Prostate gland (tissue), 2 donors: Measurements from ENCODE around the gene SYNPR. TPM values are rescaled to one million over a fixed set of nuclear protein-coding genes. Genes with fewer than 3 reads are reported as not detected.

Experiments used
- DNase-seq: peaks from one replicate; pipeline ENCODE4 v3.0.0-alpha.2; 2019; ENCODE audit warnings: low spot score
- H3K27ac ChIP-seq, 2 donors: fragments of 200-600 bp; sonication (generic); 2 replicates each; pipeline ENCODE4 v1.5.1; 2017 to 2019
- H3K27me3 ChIP-seq: fragments of 200-600 bp; sonication (generic); replicated peaks from 2 replicates; pipeline ENCODE4 v1.5.1; 2019; ENCODE audit not compliant: insufficient read depth
- H3K36me3 ChIP-seq, 2 donors: fragments of 200-600 bp; sonication (generic); 1 replicate in 1 of 2; 2 replicates in 1 of 2; pipeline versions ENCODE4 v1.5.1 to v1.8.1; 2017 to 2019
- H3K4me1 ChIP-seq: fragments of 200-600 bp; sonication (generic); replicated peaks from 2 replicates; pipeline ENCODE4 v1.5.1; 2019
- H3K4me3 ChIP-seq, 2 donors: fragments of 200-600 bp; sonication (generic); 2 replicates each; pipeline ENCODE4 v1.5.1; 2017 to 2019
- H3K9me3 ChIP-seq: fragments of 200-600 bp; sonication (generic); 2 replicates; pipeline ENCODE4 v1.5.1; 2017
- POLR2A ChIP-seq: fragments of 450-650 bp; IDR thresholded peaks from one replicate; pipeline ENCODE4 v1.6.1; 2016; ENCODE audit warnings: antibody characterized with exemption, mild to moderate bottlenecking
- POLR2AphosphoS5 ChIP-seq: sonication (generic); formaldehyde crosslinking; IDR thresholded peaks from one replicate; pipeline ENCODE4 v1.6.1; 2017; ENCODE audit warnings: antibody characterized with exemption
- WGBS: methylation state at CpG from one replicate; pipeline ENCODE4 v1.1.5; 2018; 5-methylcytosine and 5-hydroxymethylcytosine counted together
- intact Hi-C: fragments of 100-400 bp; cut with DNase I; formaldehyde crosslinking; loops from one replicate; pipeline ENCODE4 v1.14.2; 2022
- total RNA-seq, 2 donors: library from RNA; depleted of rRNA; stranded (reverse); fragments of >200 nt; gene quantifications; one replicate each; pipeline ENCODE4 v1.1.0, GENCODE V29; 2016
- TF ChIP-seq, protein P1 (sequence below), 4 experiments: fragments of 200-600 bp in 2 of 4; fragments of 450-650 bp in 2 of 4; sonication (generic) in 2 of 4; IDR thresholded peaks; 1 replicate in 3 of 4; 2 replicates in 1 of 4; pipeline ENCODE4 v1.5.1; 2016 to 2019; ENCODE audit warnings: antibody characterized with exemption in 4 of 4, mild to moderate bottlenecking in 2 of 4, moderate library complexity in 2 of 4

Gene SYNPR
- total RNA-seq, 2 donors from 2014 or later: not detected

DNA sequence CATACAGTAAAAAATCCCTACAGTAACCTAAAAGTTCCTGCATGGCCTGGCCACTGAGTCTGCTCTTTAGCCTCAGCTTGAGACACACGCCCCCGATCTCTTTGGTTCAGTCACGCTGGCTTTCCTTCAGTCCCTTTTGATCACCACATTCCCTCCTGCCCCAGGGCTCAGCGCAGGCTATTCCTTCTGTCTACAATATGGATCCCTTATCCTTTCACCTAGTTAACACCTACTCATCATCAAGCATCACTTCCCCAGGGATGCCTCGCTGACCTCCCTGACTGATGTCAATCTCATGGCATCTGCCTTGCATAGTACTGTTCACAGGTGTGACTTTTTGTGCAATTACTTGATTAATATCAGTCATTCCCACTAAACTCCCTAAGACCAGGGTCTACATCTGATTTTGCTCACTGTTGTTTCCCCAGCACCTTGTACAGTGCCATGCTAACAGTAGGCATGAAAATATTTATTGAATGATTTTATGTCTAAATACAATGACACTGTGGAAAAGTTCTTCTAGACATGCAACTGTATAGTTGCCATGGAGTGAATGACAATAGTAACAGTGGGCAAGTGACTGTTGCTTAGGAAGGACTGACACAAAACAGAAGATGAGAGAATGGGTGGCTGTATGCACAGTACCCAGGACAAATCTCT, 374.1 kb downstream of the SYNPR start, which contains the start of gene SNTN:
Gene SNTN (plus strand): TSS at position 610 of the 660 bp plus-strand sequence. CDS start 13 bp downstream, at position 623.
- DNase-seq: no peak
- Histone ChIP-seq H3K27me3 (no peaks in the 10 kb centered on the region), H3K36me3 (no peaks in the 10 kb centered on the region), H3K4me1 (no peaks in the 10 kb centered on the region), H3K27ac (no peak within 1 kb of the TSS), H3K9me3 (no peaks in the 10 kb centered on the region), H3K4me3 (no peak within 1 kb of the TSS)
- intact Hi-C loops: no loop called here
- TF ChIP-seq POLR2A (no peak), POLR2AphosphoS5 (no peak)
- TF ChIP-seq, protein P1, sequence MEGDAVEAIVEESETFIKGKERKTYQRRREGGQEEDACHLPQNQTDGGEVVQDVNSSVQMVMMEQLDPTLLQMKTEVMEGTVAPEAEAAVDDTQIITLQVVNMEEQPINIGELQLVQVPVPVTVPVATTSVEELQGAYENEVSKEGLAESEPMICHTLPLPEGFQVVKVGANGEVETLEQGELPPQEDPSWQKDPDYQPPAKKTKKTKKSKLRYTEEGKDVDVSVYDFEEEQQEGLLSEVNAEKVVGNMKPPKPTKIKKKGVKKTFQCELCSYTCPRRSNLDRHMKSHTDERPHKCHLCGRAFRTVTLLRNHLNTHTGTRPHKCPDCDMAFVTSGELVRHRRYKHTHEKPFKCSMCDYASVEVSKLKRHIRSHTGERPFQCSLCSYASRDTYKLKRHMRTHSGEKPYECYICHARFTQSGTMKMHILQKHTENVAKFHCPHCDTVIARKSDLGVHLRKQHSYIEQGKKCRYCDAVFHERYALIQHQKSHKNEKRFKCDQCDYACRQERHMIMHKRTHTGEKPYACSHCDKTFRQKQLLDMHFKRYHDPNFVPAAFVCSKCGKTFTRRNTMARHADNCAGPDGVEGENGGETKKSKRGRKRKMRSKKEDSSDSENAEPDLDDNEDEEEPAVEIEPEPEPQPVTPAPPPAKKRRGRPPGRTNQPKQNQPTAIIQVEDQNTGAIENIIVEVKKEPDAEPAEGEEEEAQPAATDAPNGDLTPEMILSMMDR (IDR thresholded peaks at IDR 0.05): no peak
- WGBS: 69% methylated on average over 5 of the region's 5 CpGs

DNA sequence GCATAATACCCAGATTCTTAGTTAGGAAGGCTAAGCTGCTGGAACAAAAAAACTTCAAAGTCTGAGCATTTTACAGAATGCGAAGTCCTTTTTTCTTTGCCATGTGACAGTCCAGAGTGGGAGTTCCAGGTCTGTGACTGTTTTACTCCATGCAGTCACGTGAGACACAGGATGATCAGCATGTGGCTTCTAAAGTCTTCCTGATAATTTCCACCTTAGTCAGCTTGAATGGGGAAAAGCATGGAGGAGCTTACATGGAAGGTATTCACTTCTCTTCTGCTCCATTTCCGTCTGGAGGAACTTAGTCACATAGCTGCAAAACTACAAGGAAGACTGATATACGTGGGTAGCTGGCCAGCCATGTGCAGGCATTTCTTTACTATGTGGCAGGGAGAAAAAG, 376.1 kb downstream of the SYNPR start:
- Histone ChIP-seq H3K36me3 (no peaks in the 10 kb centered on the region), H3K27ac (no peak overlapping the region), H3K27me3 (no peaks in the 10 kb centered on the region), H3K9me3 (no peaks in the 10 kb centered on the region), H3K4me3 (no peak overlapping the region), H3K4me1 (no peaks in the 10 kb centered on the region)
- intact Hi-C loops: no loop called here
- DNase-seq: no peak
- TF ChIP-seq, protein P1 (IDR thresholded peaks at IDR 0.05): no peak
- TF ChIP-seq POLR2AphosphoS5 (no peak), POLR2A (no peak)
- WGBS: 58% methylated on average over 4 of the region's 4 CpGs

DNA sequence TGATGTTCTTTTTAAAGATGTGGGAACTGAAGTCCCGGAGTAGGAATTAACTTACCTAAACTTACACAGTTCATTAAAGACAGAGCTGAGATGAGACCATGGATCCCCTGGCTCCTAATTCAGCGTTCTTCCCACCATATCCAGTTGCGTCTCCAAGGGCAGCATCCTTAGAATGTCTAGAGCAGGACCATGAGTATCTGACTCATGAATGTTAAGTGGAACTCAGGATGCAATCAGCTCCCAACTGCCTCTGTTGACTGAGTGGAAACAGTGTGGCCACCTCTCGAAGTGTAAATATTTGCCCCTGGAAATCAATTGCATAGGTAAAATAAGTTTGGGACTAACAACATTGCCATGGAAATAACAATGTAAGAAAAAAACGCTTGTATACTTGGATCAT, 376.8 kb downstream of the SYNPR start:
- intact Hi-C loops: no loop called here
- Histone ChIP-seq H3K36me3 (no peaks in the 10 kb centered on the region), H3K4me1 (no peaks in the 10 kb centered on the region), H3K27me3 (no peaks in the 10 kb centered on the region), H3K27ac (no peak overlapping the region), H3K4me3 (no peak overlapping the region), H3K9me3 (no peaks in the 10 kb centered on the region)
- TF ChIP-seq POLR2A (no peak), POLR2AphosphoS5 (no peak)
- TF ChIP-seq, protein P1 (IDR thresholded peaks at IDR 0.05): no peak
- WGBS: 75% methylated on average over 5 of the region's 5 CpGs
- no peak for DNase-seq

DNA sequence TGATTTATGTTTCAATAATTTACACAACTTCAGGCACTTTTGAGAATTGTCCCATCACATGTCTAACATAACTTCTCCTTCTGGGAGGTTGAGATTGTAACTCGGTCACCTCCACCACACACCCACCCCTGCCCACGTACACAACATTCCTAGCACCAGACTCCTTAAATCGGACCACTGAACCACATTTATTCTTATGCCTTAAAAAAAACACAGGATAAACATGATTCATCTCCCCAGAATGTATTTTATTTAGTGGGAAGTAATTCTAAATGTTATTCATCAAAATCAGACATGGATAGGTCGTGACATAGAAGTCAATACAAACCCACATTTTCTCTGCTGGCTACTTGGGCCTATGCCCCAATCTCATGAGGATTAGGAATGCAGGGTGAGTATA, 377.4 kb downstream of the SYNPR start:
- H3K27me3 ChIP-seq: no peaks in the 10 kb centered on the region
- DNase-seq: no peak
- no peaks in the 10 kb centered on the region for H3K4me1 ChIP-seq
- no peak overlapping the region for H3K27ac ChIP-seq
- TF ChIP-seq, protein P1 (IDR thresholded peaks at IDR 0.05): no peak
- no peak for TF ChIP-seq POLR2A
- TF ChIP-seq POLR2AphosphoS5: no peak
- H3K9me3 ChIP-seq: no peaks in the 10 kb centered on the region
- 80% methylated on average over 4 of the region's 4 CpGs for WGBS
- no peak overlapping the region for H3K4me3 ChIP-seq
- no peaks in the 10 kb centered on the region for H3K36me3 ChIP-seq
- intact Hi-C loops: no loop called here

DNA sequence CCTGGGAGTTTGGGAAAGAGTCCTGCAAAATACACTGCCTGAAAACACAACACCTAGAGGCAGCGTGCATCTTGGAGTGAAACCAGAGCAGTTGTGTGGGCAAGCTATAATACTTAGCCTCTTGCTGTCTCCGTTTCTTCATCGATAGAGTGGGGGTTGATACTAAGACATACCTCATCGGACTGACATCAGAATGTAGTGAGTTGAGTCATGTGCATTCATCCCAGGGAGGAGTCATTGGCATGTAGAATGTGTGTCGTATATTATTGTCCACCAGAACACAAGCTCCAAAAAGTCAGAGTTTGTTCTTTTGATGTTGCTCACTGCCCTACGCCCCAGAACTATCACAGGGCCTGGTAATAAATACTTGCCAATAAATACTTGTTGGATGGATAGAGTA, 378.7 kb downstream of the SYNPR start:
- no peak overlapping the region for H3K4me3 ChIP-seq
- intact Hi-C loops: no loop called here
- TF ChIP-seq, protein P1 (IDR thresholded peaks at IDR 0.05): no peak
- no peak for TF ChIP-seq POLR2A
- TF ChIP-seq POLR2AphosphoS5: no peak
- no peak for DNase-seq
- H3K4me1 ChIP-seq: no peaks in the 10 kb centered on the region
- no peaks in the 10 kb centered on the region for H3K27me3 ChIP-seq
- H3K36me3 ChIP-seq: no peaks in the 10 kb centered on the region
- 87% methylated on average over 6 of the region's 6 CpGs for WGBS
- no peaks in the 10 kb centered on the region for H3K9me3 ChIP-seq
- no peak overlapping the region for H3K27ac ChIP-seq
